Progenitor cell of endocrine pancreas (in vitro differentiated cells): Measurements from ENCODE around the gene POLR1A. TPM values are rescaled to one million over a fixed set of nuclear protein-coding genes. Genes with fewer than 3 reads are reported as not detected.

Experiments used
- DNase-seq: peaks from one replicate; pipeline ENCODE4 v3.0.0; 2021; ENCODE audit warnings: low spot score; ENCODE audit not compliant: unreplicated experiment
- H3K27ac Mint-ChIP-seq: 2 replicates; pipeline ENCODE4 v1.8.0; 2021; ENCODE audit warnings: mild to moderate bottlenecking, moderate library complexity, mixed read lengths
- H3K27me3 Mint-ChIP-seq: 2 replicates; pipeline ENCODE4 v1.8.0; 2021; ENCODE audit warnings: mixed read lengths
- H3K36me3 Mint-ChIP-seq: 2 replicates; pipeline ENCODE4 v1.8.0; 2022; ENCODE audit warnings: mixed read lengths; ENCODE audit not compliant: insufficient read depth
- H3K4me1 Mint-ChIP-seq: 2 replicates; pipeline ENCODE4 v1.8.0; 2021; ENCODE audit warnings: low read depth, mixed read lengths
- H3K4me3 Mint-ChIP-seq: 2 replicates; pipeline ENCODE4 v1.8.0; 2021; ENCODE audit warnings: low read depth, mild to moderate bottlenecking, moderate library complexity, mixed read lengths
- H3K9me3 Mint-ChIP-seq: 2 replicates; pipeline ENCODE4 v1.8.0; 2021; ENCODE audit warnings: low read depth, mixed read lengths
- total RNA-seq: library from RNA; stranded (reverse); gene quantifications from 2 replicates; pipeline ENCODE4 v1.2.1, GENCODE V29; 2021
- TF ChIP-seq, protein P1 (sequence below): fragments of 200-600 bp; sonication (generic); IDR thresholded peaks from one replicate; pipeline ENCODE4 v1.5.0; 2021; ENCODE audit warnings: antibody characterized with exemption, mild to moderate bottlenecking; ENCODE audit not compliant: unreplicated experiment

POLR1A gene
- total RNA-seq, 1 donor from 2014 or later: 47.9 TPM

DNA sequence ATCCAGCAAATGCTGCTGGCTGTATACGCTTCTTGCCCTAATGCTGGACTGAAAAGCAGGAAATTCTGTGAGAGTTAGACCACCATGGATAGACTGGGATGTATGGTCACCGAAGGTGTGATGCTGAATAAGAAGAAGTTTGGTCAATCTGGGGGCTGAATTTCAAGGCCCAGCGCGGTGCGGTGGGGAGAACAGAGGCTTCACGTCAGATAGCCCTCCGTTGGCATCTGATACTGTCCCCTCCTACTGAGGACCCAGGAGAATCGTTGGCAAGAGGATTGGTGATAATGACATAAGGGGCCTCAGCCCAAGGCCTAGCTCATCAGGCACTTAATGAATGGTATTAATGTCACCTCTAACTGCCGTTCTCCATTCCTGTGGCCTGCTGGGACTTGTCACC lies 119.6 kb downstream of the POLR1A start:
- peaks cover 13% of the 10 kb centered on the region for H3K4me1 Mint-ChIP-seq
- no peaks in the 10 kb centered on the region for H3K36me3 Mint-ChIP-seq
- TF ChIP-seq, protein P1, sequence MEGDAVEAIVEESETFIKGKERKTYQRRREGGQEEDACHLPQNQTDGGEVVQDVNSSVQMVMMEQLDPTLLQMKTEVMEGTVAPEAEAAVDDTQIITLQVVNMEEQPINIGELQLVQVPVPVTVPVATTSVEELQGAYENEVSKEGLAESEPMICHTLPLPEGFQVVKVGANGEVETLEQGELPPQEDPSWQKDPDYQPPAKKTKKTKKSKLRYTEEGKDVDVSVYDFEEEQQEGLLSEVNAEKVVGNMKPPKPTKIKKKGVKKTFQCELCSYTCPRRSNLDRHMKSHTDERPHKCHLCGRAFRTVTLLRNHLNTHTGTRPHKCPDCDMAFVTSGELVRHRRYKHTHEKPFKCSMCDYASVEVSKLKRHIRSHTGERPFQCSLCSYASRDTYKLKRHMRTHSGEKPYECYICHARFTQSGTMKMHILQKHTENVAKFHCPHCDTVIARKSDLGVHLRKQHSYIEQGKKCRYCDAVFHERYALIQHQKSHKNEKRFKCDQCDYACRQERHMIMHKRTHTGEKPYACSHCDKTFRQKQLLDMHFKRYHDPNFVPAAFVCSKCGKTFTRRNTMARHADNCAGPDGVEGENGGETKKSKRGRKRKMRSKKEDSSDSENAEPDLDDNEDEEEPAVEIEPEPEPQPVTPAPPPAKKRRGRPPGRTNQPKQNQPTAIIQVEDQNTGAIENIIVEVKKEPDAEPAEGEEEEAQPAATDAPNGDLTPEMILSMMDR: no peak
- H3K4me3 Mint-ChIP-seq: no peak overlapping the region
- peak; percentile 1 for DNase-seq
- H3K27ac Mint-ChIP-seq: no peak overlapping the region
- H3K9me3 Mint-ChIP-seq: no peaks in the 10 kb centered on the region
- H3K27me3 Mint-ChIP-seq: peaks cover 2% of the 10 kb centered on the region

GRCh38 chr2:85984788-85985187 lies 120.9 kb downstream of the POLR1A start:
- H3K27me3 Mint-ChIP-seq: peaks cover 2% of the 10 kb centered on the region
- H3K4me3 Mint-ChIP-seq: no peak overlapping the region
- H3K9me3 Mint-ChIP-seq: no peaks in the 10 kb centered on the region
- TF ChIP-seq, protein P1: no peak
- H3K4me1 Mint-ChIP-seq: peaks cover 7% of the 10 kb centered on the region
- DNase-seq: no peak
- no peak overlapping the region for H3K27ac Mint-ChIP-seq
- H3K36me3 Mint-ChIP-seq: no peaks in the 10 kb centered on the region

DNA sequence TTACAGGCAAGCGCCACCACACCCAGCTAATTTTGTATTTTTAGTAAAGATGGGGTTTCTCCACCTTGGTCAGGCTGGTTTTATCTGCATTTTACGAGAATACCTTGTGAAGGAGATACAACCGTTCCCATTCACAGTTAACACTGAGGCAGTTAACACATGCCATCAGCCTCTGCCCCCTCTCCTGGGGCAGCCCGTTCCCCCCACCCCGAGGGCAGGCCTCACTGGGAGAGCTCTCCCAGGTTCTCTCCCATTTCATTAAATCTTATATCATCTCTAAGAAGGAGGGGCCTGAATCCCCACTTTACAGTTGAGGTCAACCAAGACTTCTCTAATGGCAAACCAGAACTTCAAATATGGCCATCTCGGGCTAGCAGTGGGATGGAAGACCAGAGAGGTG lies 121.9 kb downstream of the POLR1A start:
- H3K4me3 Mint-ChIP-seq: no peak overlapping the region
- no peaks in the 10 kb centered on the region for H3K9me3 Mint-ChIP-seq
- TF ChIP-seq, protein P1: no peak
- no peaks in the 10 kb centered on the region for H3K36me3 Mint-ChIP-seq
- DNase-seq: peak; percentile 0
- peaks cover 5% of the 10 kb centered on the region for H3K4me1 Mint-ChIP-seq
- H3K27me3 Mint-ChIP-seq: peaks cover 2% of the 10 kb centered on the region
- no peak overlapping the region for H3K27ac Mint-ChIP-seq

DNA sequence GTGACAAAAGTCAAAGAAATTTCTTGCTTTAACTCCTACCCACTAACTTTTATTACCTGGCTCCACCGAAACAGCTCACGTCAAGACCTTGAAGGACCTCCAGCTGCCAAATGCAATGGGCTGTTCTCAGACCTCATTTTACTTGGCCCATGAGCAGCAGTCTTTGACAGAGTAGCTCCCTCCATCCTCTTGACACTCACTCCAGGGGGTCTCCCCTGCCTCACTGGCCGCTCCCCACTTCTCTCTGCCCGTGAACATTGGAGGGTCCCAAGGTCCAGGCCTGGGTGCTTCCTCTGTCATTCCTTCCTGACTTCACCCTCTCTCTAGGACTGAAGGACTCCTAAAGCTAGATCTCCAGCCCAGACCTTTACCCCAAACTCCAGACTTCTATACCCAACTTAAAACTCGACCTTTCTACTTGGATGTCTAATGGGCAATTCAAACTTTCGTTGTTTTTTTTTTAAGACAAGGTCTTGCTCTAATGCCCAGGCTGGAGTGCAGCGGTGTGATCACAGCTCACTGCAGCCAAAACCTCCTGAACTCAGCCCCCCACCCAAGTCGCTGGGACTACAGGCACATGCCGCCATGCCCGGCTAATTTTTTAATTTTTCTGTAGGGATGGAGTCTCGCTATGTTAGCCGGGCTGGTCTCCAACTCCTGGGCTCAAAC lies 124.0 kb downstream of the POLR1A start:
- H3K9me3 Mint-ChIP-seq: no peaks in the 10 kb centered on the region
- DNase-seq: peak; percentile 0
- H3K36me3 Mint-ChIP-seq: no peaks in the 10 kb centered on the region
- H3K4me3 Mint-ChIP-seq: no peak overlapping the region
- peaks cover 2% of the 10 kb centered on the region for H3K27me3 Mint-ChIP-seq
- no peaks in the 10 kb centered on the region for H3K4me1 Mint-ChIP-seq
- no peak overlapping the region for H3K27ac Mint-ChIP-seq
- TF ChIP-seq, protein P1: no peak

DNA sequence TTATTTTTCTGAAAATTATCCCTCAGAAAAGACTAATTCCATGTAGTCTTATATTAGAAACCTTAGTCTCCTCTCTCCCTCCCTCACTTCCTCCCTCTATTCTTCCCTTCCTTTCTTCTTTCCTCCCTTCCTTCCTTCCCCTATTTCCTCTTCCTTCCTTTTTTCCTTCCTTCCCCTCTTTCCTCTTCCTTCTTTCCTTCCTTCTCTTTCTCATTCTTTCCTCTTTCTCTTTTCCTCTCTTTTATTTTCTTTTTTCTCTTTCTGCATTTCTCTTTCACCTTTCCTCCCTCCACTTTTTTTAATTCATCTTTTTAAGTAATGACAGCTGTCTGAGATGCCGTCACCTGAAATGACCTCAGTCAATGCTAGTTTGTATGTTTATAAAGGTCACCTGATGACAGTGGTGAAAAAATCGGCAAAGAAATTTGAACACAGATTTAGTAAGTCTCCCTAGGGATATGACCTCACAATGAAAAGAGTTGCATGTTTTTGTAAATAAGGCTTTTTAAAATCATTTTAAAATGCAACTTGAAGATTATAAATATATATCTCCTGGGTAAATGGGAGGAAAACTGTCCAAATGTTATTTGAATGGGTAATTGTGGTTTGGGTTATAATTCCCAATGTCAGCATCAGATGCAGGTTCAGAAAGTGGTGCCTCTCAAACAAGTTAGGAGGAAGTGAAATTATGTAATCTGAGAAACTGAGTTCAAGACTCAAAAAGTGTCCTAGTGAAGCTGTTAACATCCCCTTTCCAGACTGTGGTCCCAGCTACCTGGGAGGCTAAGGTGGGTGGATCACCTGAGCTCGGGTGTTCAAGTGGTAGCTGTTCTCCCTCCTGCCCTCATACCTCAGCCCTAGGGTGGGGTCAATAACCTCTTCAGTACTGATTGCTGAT lies 126.6 kb downstream of the POLR1A start:
- H3K4me1 Mint-ChIP-seq: no peaks in the 10 kb centered on the region
- no peak overlapping the region for H3K4me3 Mint-ChIP-seq
- TF ChIP-seq, protein P1: no peak
- no peaks in the 10 kb centered on the region for H3K36me3 Mint-ChIP-seq
- H3K9me3 Mint-ChIP-seq: no peaks in the 10 kb centered on the region
- H3K27ac Mint-ChIP-seq: no peak overlapping the region
- DNase-seq: no peak
- H3K27me3 Mint-ChIP-seq: peaks cover 2% of the 10 kb centered on the region
